A204.1 (cell line): ENCODE results near the gene CMTM4.
"Not testable (repeated sequence)": the region's sequence is repeated elsewhere in the genome, so short reads cannot be mapped to it uniquely, and the experiment has no call there.

Source experiments
- FAIRE-seq: peaks from 2 replicates; lab custom pipeline; 2012; peaks lifted over from hg19 to GRCh38; lab: Jason Lieb, UNC

CMTM4 gene

DNA sequence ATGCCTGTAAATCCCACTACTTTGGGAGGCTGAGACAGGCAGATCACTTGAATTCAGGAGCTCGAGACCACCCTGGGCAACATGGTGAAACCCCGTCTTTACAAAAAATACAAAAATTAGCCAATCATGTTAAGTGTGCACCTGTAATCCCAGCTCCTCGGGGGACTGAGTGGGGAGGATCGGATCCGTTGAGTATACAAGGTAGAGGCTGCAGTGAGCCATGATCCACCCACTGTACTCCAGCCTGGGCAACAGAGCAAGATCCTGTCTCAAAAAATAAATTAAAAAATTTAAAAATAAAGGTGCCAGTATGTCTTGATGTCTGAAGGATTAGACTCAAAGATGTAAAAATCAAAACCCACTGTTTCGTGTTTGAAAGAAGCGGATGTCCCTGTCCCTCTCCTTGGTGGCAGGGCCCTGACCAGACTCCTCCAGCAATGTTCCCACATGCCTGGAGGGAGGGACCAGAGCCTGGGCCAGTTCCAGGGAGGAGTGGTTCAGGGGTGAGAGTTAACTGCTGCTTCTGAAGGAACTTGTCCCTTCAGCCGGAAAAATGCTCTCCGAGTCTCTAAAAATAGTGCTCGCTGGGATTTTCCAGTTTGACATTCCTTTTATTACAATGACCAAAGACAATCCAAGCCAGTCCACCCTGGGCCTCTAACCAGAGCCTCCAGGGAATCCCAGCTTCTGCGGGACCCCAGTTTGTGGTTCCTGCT, 9.4 kb upstream of the CMTM4 start:
- FAIRE-seq: no peak

DNA sequence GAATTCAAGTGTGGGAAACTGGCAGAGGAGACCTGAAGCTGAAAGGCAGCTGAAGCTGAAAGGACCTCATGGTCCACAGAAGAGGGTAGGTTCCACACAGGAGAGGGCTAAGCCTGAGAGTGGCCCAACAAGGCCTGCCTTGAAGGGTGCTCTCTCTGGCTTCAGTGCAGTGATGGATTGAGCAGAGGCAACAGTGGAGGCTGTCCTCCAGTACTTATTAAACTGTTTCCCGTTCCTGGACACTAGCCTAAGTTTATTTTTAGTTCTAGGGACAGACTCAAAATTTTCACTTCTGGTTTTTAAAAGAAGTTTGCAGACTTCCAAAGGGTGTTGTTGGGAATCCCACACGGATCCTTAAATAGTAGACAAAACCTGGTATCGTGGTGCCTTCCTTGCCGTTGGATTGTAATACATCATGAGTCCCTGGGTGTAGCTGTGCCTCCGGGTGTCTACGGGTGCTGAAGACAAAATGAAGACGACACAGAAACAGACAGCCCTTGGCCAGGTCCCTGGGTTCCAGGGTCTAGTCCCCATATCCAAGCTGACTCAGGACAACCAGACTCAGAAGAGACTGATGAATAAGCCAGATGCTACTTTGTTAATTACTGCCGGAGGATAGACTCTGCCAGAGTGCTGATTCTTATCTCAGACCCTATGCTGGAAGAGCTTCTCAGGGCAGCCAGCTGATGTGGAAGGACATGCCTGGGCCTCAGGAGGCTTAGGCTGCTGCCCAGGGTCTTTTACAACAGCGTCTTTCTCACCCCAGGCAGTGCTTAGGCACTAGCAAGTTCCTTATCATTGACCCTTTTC, 7.1 kb upstream of the CMTM4 start:
- FAIRE-seq: no peak

DNA sequence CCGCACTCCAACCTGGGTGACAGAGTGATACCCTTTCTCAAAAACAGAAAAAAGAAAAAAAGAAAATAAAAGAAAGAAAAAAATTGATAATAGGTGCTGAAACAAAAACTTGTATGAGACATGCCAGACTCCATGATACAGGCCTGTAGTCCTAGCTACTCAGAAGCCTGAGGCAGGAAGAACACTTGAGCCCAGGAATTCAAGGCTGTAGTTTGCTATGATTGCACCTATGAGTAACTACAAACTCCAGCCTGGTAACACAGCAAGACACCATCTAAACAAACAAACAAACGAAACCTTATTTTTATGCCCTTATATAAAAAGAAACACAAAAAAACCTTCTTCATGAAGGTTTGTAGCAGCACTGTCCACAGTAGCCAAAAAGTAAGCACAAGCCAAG, 5.0 kb upstream of the CMTM4 start:
- FAIRE-seq: no peak

DNA sequence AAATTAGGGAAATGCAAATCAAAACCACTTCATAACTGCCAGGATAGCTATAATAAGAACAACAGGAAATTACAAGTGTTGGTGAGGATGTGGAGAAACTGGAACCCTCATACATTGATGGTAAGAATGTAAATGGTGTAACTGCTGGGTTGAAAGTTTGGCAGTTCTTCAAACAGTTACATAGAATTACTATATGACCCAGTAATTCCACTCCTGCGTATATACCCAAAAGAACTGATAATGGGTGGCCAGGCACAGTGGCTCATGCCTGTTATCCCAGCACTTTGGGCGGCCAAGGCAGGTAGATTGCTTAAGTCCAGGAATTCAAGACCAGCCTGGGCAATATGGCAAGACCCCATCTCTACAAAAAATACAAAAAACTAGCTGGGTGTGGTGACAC, 4.5 kb upstream of the CMTM4 start:
- no peak for FAIRE-seq

DNA sequence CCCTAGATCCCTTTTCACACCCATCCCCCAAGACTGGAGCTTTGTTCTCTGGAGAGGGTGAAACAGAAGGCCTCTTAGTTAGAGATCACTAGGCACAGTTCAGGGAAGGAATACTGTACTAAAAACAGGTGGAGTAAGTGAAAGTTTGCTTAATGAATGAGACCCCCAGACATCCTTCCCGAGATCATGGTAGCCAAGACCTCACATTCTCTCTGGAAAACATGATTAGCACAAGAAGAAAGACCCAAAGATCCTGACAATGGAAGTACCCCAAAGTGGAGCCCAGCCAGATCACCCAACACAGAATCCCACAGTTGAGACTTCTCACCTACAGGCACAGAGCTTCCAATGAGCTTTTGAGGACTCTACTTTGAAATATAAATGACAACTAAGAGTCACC, 3.4 kb upstream of the CMTM4 start:
- FAIRE-seq: no peak

DNA sequence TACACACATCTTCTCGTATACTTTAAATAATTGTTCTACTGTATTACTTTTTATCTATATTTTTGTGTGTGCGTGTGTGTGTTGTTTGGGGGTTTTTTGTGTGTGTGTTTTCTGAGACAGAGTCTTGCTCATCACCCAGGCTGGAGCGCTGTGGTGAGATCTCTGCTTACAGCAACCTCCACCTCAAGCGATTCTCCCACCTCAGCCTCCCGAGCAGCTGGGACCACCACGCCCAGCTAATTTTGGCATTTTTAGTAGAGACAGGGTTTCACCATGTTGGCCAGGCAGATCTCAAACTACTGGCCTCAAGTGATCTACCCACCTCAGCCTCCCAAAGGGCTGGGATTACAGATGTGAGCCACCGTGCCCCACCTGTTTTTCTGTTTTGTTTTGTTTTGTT, 1.5 kb upstream of the CMTM4 start:
- no peak for FAIRE-seq

DNA sequence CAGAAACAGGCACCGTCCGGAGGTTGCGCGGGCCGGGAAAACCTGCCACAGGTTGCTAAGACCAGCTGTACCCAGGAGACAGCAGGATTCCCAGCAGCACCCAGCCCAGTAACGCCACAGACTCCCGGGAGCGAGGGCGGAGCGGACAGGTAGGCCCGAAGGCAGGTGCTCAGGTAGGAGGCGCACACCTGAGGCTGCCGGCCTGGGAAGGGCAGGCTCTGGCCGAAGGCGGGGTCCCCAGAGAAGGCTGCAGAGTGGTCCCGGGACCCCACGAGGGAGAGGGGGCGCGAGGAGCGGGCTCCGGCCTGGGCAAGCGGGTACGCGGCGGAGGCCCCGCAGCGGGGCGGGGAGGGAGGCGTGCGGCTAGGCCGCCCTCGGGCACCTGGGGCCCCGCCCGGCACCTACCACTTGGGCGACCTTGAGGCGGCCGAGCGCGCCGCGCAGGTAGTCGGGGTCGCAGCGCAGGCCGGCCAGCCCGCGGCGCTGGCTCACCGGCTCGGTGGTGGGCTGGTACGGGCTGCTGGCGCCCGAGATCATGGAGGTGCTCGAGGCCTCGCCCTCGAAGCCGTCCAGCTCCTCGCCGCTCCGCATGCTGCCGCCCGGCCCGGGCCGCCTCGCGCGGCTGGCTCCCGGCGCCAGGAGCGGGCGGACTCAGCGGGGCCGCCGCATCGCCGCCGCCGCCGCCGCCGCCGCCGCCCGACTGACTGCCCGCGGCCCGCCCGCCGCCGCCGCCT, 441 bp downstream of the CMTM4 start:
- no peak for FAIRE-seq

DNA sequence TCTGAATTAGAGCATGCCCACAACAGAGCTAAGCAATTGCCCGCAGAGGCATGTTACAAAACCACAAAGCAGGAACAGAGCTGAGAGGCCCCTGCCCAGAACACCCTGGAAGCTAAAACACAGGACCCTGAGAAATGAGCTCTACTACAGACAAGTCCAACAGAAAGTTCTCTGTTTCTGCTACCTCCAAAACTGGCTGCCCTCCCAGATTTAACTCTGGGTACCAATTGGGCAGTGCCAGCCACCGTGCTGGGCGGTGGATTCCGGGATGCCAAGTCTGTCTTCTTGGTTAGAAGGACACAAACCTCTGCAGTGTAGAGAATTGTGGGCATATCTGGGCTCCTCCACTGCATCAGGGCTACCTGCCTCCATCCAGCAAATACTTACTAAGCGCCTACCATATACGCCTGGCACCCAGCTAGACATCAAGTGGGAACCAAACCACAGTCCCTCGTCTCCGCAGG, 1.0 kb downstream of the CMTM4 start:
- no peak for FAIRE-seq

DNA sequence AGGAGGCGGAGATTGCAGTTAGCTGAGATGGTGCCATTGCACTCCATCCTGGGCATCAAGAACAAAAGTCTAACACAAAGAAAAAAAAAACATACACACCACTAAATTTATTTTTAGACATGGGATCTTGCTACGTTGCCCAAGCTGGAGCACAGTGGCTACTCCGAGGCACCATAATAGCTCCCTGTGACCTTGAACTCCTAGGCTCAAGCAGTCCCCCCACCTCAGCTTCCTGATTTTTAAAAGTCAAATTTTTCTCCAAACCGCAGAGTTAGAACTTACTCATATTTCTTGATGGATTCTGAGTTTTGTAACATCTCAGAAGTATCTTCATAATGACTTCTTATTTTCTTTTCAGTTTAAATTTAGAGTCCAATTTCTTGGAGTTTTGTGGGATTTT, 3.4 kb downstream of the CMTM4 start:
- no peak for FAIRE-seq

DNA sequence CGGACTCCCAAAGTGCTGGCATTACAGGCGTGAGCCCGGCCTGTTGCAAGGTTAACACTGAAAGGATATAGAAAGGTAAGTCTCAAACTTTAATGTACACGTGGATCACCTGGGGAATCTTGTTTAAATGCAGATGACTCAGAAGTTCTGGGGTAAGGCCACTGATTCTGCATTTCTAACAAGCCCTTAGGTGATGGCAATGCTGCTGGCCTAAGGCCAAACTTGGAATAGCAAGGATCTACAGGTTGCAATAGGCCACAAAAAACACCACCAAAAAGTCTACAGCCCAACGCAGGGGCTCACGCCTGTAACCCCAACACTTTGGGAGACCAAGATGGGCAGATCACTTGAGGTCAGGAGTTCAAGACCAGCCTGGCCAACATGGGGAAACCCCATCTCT, 4.2 kb downstream of the CMTM4 start:
- no peak for FAIRE-seq

DNA sequence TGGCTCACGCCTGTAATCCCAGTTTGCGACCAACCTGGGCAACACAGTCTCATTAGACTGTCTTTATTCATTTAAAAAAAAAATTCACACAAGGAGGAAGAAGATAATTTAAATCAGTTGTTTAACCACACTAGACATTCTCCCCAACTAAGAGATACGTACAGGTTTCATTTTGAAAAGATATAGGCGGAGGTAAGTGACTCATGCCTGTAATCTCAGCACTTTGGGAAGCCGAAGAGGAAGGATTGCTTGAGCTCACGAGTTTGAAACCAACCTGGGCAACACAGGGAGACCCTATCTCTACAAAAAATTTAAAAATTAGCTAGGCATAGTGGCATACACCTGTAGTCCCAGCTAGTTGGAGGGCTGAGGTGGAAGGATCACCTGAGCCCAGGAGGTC, 5.3 kb downstream of the CMTM4 start:
- no peak for FAIRE-seq

DNA sequence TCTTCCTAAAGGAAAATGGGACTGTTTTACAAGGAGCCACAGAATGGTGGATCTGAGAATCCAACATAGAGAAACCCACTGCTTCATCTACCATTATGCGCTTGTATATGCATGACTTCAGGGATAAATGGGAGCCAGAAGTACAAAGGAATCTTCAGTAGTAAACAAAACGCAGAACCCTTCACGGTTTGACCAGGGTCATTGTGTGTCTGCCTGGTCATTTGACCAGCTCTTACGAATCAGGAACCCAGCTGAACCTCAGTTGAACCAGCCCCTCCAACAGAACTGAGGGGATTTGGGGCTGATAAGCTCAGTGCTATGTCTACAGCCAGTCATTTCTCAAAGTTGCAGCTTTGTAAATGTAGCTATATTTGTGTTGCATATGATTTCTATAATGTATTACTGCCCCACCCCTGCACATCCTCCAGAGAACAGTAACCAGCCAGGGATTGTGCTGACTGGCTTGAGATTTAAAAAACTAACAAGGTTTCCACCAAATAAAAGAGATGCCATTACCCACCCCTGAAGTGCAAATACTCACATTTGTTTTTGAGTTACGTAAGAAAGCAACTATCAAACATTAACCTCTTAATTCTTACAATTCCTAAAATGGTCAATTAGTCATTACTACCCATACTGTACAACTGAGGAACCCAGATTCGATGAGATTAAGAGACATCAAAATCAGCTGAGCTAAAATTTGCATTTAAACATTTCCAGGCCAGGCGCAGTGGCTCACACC, 6.3 kb downstream of the CMTM4 start:
- FAIRE-seq: no peak

DNA sequence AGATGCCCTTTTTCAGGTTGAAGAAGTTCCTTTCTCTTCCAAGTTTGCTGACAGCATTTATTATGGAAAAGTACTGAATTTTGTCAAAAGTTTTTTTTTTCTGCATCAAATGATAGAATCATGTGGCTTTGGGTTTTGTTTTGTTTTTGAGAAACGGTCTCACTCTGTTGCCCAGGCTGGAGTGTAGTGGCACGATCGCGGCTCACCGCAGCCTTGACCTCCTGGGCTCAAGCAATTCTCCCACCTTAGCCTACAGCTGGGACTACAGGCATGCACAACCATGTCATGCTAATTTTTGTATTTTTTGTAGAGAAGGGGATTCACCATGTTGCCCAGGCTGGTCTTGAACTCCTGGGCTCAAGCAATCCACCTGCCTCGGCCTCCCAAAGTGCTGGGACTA, 7.3 kb downstream of the CMTM4 start:
- FAIRE-seq: no peak

DNA sequence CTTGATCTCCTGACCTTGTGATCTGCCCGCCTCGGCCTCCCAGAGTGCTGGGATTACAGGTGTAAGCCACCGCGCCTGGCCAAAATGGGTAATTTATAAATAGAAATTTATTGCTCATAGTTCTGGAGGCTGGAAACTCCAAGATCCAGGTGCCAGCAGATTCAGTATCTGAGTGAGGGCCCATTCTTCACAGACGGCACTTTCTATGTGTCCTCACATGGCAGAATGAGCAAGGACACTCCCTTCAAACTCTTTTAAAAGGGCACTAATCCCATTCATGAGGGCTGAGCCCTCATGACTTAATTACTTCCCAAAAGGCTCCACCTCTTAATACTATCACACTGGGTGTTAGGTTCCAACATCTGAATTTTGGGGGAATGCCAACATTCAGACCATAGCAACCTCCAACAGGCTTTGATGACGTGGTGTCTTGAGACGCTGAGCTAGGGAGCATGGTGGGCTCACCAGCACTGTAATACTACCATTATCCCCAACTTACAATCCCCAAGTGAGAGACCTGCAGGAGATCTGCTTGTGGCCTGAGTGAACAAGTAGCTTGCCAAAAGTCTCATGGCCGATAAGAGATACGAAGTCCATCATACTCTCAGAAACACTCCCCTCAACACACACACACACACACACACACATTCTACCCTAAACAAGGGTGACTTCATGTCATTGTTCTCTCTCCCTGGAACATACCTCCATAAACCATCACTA, 8.5 kb downstream of the CMTM4 start:
- FAIRE-seq: no peak

DNA sequence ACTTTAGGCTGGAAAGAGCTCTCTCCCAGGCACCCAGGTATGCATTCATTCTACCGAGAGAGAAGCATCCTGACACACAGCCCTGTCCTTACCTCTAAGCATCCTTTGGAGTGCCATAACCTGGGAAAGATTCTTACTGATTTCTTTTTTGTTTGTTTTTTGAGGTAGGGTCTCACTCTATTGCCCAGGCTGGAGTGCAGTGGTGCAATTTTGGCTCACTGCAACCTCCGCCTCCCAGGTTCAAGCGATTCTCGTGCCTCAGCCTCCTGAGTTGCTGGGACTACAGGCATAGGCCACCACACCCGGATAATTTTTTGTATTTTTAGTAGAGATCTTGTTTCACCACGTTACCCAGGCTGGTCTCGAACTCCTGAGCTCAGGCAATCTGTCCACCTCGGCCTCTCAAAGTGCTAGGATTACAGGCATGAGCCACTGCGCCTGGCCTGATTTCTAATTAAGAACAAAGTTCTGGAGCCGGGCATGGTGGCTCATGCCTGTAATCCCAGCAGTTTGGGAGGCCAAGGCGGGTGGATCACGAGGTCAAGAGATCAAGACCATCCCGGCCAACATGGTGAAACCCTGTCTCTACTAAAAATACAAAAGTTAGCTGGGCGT, 10.9 kb downstream of the CMTM4 start:
- not testable (repeated sequence) for FAIRE-seq

DNA sequence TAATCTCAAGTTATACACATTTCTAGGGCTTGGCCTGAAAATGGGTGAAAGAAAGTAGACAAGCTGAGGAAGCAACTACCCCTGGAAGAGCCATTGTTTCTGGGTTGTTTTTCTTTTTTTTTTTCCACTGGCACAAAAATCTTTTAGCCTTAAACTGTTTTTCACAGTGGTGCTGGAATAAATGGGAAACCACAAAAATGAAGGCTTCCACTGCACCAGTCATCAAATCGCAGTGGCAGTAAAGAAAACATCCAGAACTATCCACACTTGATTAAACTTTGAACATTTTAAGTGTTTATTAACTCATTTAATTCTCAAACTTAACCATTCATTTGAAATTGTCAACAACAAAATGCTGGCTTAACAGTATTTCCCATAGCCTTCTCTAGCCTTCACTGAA, 14.3 kb downstream of the CMTM4 start:
- FAIRE-seq: no peak

DNA sequence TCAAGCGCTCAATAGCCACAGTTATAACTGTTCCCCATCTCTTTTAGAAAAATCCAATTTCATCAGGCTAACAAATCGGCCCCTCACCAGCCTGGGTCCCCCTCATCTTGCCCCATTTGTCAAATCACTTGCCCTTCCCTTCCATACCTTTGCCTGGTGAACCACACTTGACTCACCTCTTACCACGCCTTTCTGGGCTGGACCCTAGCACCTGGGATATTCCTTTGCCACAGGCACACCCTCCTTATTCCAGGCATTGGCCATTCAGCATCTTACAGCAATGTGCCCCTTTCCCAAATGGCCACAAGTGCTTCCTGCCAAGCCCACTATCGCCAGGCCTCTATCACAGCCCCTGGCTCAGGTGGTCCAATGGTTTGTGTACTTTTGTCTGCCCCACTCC, 14.9 kb downstream of the CMTM4 start:
- no peak for FAIRE-seq

DNA sequence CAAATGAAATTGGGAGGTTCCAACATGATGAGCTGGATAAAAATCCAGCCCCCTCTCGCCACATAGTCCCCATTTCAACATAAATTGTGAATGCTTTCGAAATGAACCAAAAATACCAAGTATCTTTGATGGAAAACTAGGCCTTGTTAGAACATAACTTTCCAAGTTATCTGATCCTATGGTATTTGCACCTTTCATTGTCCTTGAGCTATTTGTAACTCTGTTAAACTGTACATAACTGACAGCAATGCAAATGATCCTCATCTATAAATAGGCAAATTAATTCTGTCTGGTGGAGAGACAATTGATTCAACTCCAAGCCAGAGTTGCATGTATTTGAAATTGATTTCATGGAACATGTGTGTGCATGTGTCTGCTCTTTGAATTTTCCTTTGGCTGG, 18.2 kb downstream of the CMTM4 start:
- no peak for FAIRE-seq

DNA sequence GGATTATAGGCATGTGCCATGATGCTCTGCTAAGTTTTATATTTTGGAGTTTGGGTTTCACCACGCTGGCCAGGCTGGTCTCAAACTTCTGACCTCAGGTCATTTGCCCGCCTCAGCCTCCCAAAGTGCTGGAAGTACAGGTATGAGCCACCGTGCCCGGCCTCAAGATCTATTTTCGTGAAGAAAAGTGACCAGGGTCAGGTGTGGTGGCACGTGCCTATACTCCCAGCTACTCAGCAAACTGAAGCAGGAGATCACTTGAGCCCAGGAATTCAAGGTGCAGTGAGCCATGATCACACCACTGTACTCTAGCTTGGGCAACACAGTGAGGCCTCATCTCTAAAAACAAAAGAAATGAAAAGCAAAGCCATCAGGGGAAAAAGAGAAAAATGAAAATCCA, 18.7 kb downstream of the CMTM4 start:
- no peak for FAIRE-seq

DNA sequence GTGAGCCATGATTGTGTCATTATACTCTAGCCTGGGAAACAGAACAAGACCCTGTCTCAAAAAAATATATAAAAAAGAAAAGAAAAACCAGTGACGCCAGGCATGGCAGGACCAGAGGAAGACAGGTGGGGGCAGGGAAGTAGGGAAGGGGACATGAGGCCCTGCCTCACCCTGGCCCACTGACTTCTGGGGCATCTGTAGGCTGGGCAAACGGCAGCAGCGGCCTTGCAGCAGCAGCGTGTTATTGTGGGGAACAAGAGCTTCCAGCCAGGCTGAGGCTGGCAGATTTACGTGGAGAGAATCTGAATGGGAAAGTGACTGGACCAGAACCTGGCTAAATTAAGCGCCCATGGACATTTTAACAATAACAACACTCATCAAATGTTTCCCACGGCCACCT, 19.4 kb downstream of the CMTM4 start:
- FAIRE-seq: no peak

DNA sequence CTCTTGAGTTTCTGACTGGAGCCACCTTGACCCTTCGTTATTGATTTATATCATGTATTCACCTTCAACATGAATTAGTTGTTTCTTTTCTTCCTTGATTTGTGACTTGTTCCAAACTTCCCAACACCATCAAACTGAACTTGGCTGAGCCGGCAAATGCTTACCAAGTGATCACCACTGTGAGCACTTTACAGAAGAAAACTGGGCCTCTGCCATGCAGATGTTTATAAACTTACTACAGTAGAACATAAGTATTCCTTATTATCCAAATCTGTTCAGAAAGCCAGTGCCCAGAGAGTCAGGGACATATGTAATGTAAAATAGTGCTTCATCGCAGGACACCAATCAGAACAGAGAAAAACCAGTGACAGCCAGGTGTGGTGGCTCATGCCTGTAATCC, 19.9 kb downstream of the CMTM4 start:
- no peak for FAIRE-seq
